Glutamatergic neuron (in vitro differentiated cells): ENCODE measurements around the gene C1D. TPM values are rescaled to one million over a fixed set of nuclear protein-coding genes. Genes with fewer than 3 reads are reported as not detected.

Source experiments
- DNase-seq: peaks from one replicate; pipeline ENCODE4 v3.0.0; 2022
- H3K27ac Mint-ChIP-seq: one replicate; pipeline ENCODE4 v1.8.0; 2020; ENCODE audit warnings: mild to moderate bottlenecking, mixed read lengths, inconsistent platforms; ENCODE audit not compliant: unreplicated experiment
- H3K27me3 Mint-ChIP-seq: one replicate; pipeline ENCODE4 v1.8.0; 2020; ENCODE audit warnings: mild to moderate bottlenecking, moderate library complexity, mixed read lengths, inconsistent platforms; ENCODE audit not compliant: unreplicated experiment
- H3K36me3 Mint-ChIP-seq: one replicate; pipeline ENCODE4 v1.8.0; 2020; ENCODE audit warnings: mild to moderate bottlenecking, mixed read lengths, inconsistent platforms; ENCODE audit not compliant: unreplicated experiment
- H3K4me1 Mint-ChIP-seq: one replicate; pipeline ENCODE4 v1.8.0; 2020; ENCODE audit warnings: mild to moderate bottlenecking, low read depth, mixed read lengths, inconsistent platforms; ENCODE audit not compliant: unreplicated experiment
- H3K4me3 Mint-ChIP-seq: one replicate; pipeline ENCODE4 v1.8.0; 2020; ENCODE audit warnings: mild to moderate bottlenecking, mixed read lengths, inconsistent platforms; ENCODE audit not compliant: unreplicated experiment
- H3K9me3 Mint-ChIP-seq: one replicate; pipeline ENCODE4 v1.8.0; 2020; ENCODE audit warnings: mild to moderate bottlenecking, moderate library complexity, mixed read lengths, inconsistent platforms; ENCODE audit not compliant: unreplicated experiment
- total RNA-seq: library from RNA; stranded (reverse); fragmentation: NEBNext Ultra II Directional; extraction: Animal tissue kit (Norgen Biotek cat#: 25700); gene quantifications from one replicate; pipeline ENCODE4 v1.2.1, GENCODE V29; 2021; ENCODE audit not compliant: unreplicated experiment
- TF ChIP-seq, protein P1 (sequence below): fragments of 200-600 bp; sonication (generic); IDR thresholded peaks from one replicate; pipeline ENCODE4 v1.5.0; 2021; ENCODE audit not compliant: partially characterized antibody, unreplicated experiment

The C1D gene
- total RNA-seq, 1 donor from 2014 or later = 16.8 TPM

DNA sequence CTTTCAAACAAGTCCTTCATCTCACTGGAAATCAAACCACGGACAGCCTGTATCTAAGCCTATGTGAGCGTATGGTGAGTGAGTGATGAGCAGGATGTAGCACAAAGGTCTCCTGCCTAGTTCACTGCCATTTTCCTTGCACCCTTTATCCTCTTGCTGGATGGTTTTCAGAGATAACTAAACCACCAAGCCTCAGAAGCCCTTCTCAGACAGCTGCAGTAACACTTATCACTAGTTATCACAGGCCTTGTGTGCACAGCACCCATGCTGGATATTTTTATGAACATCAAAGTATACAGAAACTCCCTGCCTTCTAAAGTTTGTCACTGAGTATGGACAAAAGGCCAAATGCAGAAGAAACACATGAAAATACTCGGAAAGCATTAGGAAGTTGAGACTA is 69.5 kb downstream of the C1D start:
- no peak overlapping the region for H3K27ac Mint-ChIP-seq
- H3K9me3 Mint-ChIP-seq = no peaks in the 10 kb centered on the region
- H3K4me1 Mint-ChIP-seq = no peaks in the 10 kb centered on the region
- no peak for DNase-seq
- H3K27me3 Mint-ChIP-seq = no peaks in the 10 kb centered on the region
- TF ChIP-seq, protein P1, sequence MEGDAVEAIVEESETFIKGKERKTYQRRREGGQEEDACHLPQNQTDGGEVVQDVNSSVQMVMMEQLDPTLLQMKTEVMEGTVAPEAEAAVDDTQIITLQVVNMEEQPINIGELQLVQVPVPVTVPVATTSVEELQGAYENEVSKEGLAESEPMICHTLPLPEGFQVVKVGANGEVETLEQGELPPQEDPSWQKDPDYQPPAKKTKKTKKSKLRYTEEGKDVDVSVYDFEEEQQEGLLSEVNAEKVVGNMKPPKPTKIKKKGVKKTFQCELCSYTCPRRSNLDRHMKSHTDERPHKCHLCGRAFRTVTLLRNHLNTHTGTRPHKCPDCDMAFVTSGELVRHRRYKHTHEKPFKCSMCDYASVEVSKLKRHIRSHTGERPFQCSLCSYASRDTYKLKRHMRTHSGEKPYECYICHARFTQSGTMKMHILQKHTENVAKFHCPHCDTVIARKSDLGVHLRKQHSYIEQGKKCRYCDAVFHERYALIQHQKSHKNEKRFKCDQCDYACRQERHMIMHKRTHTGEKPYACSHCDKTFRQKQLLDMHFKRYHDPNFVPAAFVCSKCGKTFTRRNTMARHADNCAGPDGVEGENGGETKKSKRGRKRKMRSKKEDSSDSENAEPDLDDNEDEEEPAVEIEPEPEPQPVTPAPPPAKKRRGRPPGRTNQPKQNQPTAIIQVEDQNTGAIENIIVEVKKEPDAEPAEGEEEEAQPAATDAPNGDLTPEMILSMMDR = no peak
- no peak overlapping the region for H3K4me3 Mint-ChIP-seq
- peaks cover 8% of the 10 kb centered on the region for H3K36me3 Mint-ChIP-seq

DNA sequence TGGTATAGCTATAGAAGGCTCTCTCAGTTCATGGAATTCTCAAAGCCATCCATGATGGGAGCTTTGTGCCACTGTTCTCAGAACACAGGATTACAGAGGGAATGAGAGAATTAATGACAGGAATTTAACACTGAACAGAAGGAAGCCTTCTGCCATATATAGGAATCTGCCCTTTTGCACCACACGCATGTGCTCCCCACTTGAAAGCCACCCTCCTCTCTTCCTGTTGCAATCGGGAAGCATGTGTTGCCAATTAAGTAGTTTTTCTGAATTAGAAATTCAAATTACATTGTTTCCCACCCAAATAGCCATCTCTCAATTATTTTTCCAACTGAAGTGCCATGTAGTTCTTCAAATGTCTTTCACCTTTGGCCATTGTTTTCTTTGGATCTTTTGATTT is 71.3 kb downstream of the C1D start:
- H3K27ac Mint-ChIP-seq = no peak overlapping the region
- H3K4me3 Mint-ChIP-seq = no peak overlapping the region
- H3K9me3 Mint-ChIP-seq = no peaks in the 10 kb centered on the region
- H3K4me1 Mint-ChIP-seq = no peaks in the 10 kb centered on the region
- no peak for DNase-seq
- TF ChIP-seq, protein P1 = no peak
- peaks cover 8% of the 10 kb centered on the region for H3K36me3 Mint-ChIP-seq
- H3K27me3 Mint-ChIP-seq = no peaks in the 10 kb centered on the region

Other genes with a start within 250 kb of the C1D start
- 11.0 TPM for gene PNO1, start 94.9 kb upstream of the C1D start, total RNA-seq
- 53.4 TPM for gene PPP3R1, start 189.5 kb upstream of the C1D start, total RNA-seq